ENCODE measurements around the gene GLMN.
A peak's percentile ranks its signal among the peaks of the same experiment; 100 is the strongest.
"Not testable (repeated sequence)": the region's sequence is repeated elsewhere in the genome, so short reads cannot be mapped to it uniquely, and the experiment has no call there.

The GLMN gene

GRCh38 chr1:92299477-92300150 is 827 bp upstream of the GLMN start:
- no peak for TF ChIP-seq CTCF (IDR thresholded peaks at IDR 0.05)
- H3K79me2 ChIP-seq: no peaks in the 10 kb centered on the region
- H3K27me3 ChIP-seq (ENCODE audit: control insufficient read depth, insufficient read depth, low read length): no peaks in the 10 kb centered on the region
- H3K4me2 ChIP-seq (ENCODE audit: low read length): peak overlapping the region; percentile 73
- H3K27ac ChIP-seq: peak overlapping the region; percentile 77
- peak overlapping the region; percentile 72 for H2AFZ ChIP-seq
- H3K9me3 ChIP-seq (ENCODE audit: control insufficient read depth, low read length): no peaks in the 10 kb centered on the region
- H3K4me3 ChIP-seq (ENCODE audit: low read depth, low read length): peak overlapping the region; percentile 76
- no peaks in the 10 kb centered on the region for H3K36me3 ChIP-seq (ENCODE audit: control insufficient read depth, insufficient read depth, low read length)
- no peaks in the 10 kb centered on the region for H3K4me1 ChIP-seq
- H3K9ac ChIP-seq: no peak overlapping the region

DNA sequence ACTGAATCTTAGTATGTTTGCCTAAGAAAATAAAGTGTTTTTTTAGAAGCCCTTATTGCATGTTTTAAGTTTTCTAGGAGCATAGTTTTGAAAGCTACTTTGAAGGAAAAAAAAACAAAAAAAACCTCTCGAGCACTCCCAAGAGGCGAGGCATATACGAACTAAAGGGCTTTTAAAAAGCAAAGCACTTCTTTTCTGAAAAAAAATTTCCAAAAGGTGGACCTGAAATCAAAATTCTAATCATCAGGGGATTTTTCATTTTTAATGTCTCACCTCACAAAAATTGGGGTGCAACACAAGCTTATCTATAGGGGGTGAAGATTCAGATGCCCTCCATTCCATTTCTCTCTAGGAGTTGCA is 594 bp downstream of the GLMN start:
- H2AFZ ChIP-seq: peak overlapping the region; percentile 72
- peak overlapping the region; percentile 77 for H3K27ac ChIP-seq
- no peaks in the 10 kb centered on the region for H3K27me3 ChIP-seq (ENCODE audit: control insufficient read depth, insufficient read depth, low read length)
- H3K4me2 ChIP-seq (ENCODE audit: low read length): peak overlapping the region; percentile 73
- H3K4me1 ChIP-seq: no peaks in the 10 kb centered on the region
- no peaks in the 10 kb centered on the region for H3K36me3 ChIP-seq (ENCODE audit: control insufficient read depth, insufficient read depth, low read length)
- H3K4me3 ChIP-seq (ENCODE audit: low read depth, low read length): peak overlapping the region; percentile 76
- peak overlapping the region; percentile 56 for H3K9ac ChIP-seq
- H3K79me2 ChIP-seq: no peaks in the 10 kb centered on the region
- no peaks in the 10 kb centered on the region for H3K9me3 ChIP-seq (ENCODE audit: control insufficient read depth, low read length)
- no peak for TF ChIP-seq CTCF (IDR thresholded peaks at IDR 0.05)

- no peak overlapping the region for H3K4me2 ChIP-seq (ENCODE audit: low read length)
- no peaks in the 10 kb centered on the region for H3K36me3 ChIP-seq (ENCODE audit: control insufficient read depth, insufficient read depth, low read length)
- no peaks in the 10 kb centered on the region for H3K9me3 ChIP-seq (ENCODE audit: control insufficient read depth, low read length)
- H3K4me3 ChIP-seq (ENCODE audit: low read depth, low read length): no peak overlapping the region
- H3K27ac ChIP-seq: no peak overlapping the region
- H3K79me2 ChIP-seq: no peaks in the 10 kb centered on the region
- TF ChIP-seq CTCF (IDR thresholded peaks at IDR 0.05): peak; percentile 29
- H3K27me3 ChIP-seq (ENCODE audit: control insufficient read depth, insufficient read depth, low read length): no peaks in the 10 kb centered on the region
- no peak overlapping the region for H2AFZ ChIP-seq
- no peak overlapping the region for H3K9ac ChIP-seq
- H3K4me1 ChIP-seq: no peaks in the 10 kb centered on the region
These were observed 7.3 kb downstream of the GLMN start for GRCh38 chr1:92291372-92291999.

- H3K9me3 ChIP-seq (ENCODE audit: control insufficient read depth, low read length); H3K27ac ChIP-seq; H3K36me3 ChIP-seq (ENCODE audit: control insufficient read depth, insufficient read depth, low read length); H3K4me2 ChIP-seq (ENCODE audit: low read length); H3K79me2 ChIP-seq; H3K27me3 ChIP-seq (ENCODE audit: control insufficient read depth, insufficient read depth, low read length); H2AFZ ChIP-seq; H3K4me3 ChIP-seq (ENCODE audit: low read depth, low read length); H3K4me1 ChIP-seq; H3K9ac ChIP-seq: not testable (repeated sequence)
These were observed 17.4 kb downstream of the GLMN start for GRCh38 chr1:92281411-92281810.

- not testable (repeated sequence) for H3K27me3 ChIP-seq (ENCODE audit: control insufficient read depth, insufficient read depth, low read length); H3K9me3 ChIP-seq (ENCODE audit: control insufficient read depth, low read length); H2AFZ ChIP-seq; H3K4me1 ChIP-seq; H3K9ac ChIP-seq; H3K36me3 ChIP-seq (ENCODE audit: control insufficient read depth, insufficient read depth, low read length); H3K4me3 ChIP-seq (ENCODE audit: low read depth, low read length); H3K27ac ChIP-seq; H3K79me2 ChIP-seq; H3K4me2 ChIP-seq (ENCODE audit: low read length)
These were observed 19.0 kb downstream of the GLMN start for GRCh38 chr1:92279781-92280180.
